ENCODE measurements around the gene ZMYND19.
A peak's percentile ranks its signal among the peaks of the same experiment; 100 is the strongest.
"Not testable (repeated sequence)": the region's sequence is repeated elsewhere in the genome, so short reads cannot be mapped to it uniquely, and the experiment has no call there.

ZMYND19 gene

GRCh38 chr9:137631345-137632229 lies 41.3 kb upstream of the ZMYND19 start:
- H3K27me3 ChIP-seq, result no peaks in the 10 kb centered on the region
- no peak overlapping the region for H3K4me3 ChIP-seq (ENCODE audit: low read depth in 1 of 2, low read length in 1 of 2)
- peak overlapping the region; percentile 53 for H3K27ac ChIP-seq
- no peak for TF ChIP-seq CTCF (IDR thresholded peaks at IDR 0.05)
- H3K9me3 ChIP-seq, result no peaks in the 10 kb centered on the region
- no peaks in the 10 kb centered on the region for H3K36me3 ChIP-seq
- H3K4me1 ChIP-seq (ENCODE audit: control insufficient read depth in 1 of 2, insufficient read depth in 1 of 2, low read depth in 1 of 2, low read length in 1 of 2), result peaks cover 28 to 44% of the 10 kb centered on the region in 2 experiments

- peak overlapping the region; percentile 52 for H3K27ac ChIP-seq
- no peaks in the 10 kb centered on the region for H3K9me3 ChIP-seq
- H3K27me3 ChIP-seq, result no peaks in the 10 kb centered on the region
- H3K36me3 ChIP-seq, result no peaks in the 10 kb centered on the region
- no peak overlapping the region for H3K4me3 ChIP-seq (ENCODE audit: low read depth in 1 of 2, low read length in 1 of 2)
- TF ChIP-seq CTCF (IDR thresholded peaks at IDR 0.05), result no peak
- peaks cover 36 to 51% of the 10 kb centered on the region in 2 experiments for H3K4me1 ChIP-seq (ENCODE audit: control insufficient read depth in 1 of 2, insufficient read depth in 1 of 2, low read depth in 1 of 2, low read length in 1 of 2)
These were observed 40.4 kb upstream of the ZMYND19 start for GRCh38 chr9:137630679-137631078.

GRCh38 chr9:137630126-137630525 lies 39.8 kb upstream of the ZMYND19 start:
- H3K36me3 ChIP-seq, result no peaks in the 10 kb centered on the region
- TF ChIP-seq CTCF (IDR thresholded peaks at IDR 0.05), result no peak
- peak overlapping the region; percentile 52 for H3K27ac ChIP-seq
- H3K27me3 ChIP-seq, result no peaks in the 10 kb centered on the region
- H3K4me3 ChIP-seq (ENCODE audit: low read depth in 1 of 2, low read length in 1 of 2), result no peak overlapping the region
- no peaks in the 10 kb centered on the region for H3K9me3 ChIP-seq
- peaks cover 42 to 57% of the 10 kb centered on the region in 2 experiments for H3K4me1 ChIP-seq (ENCODE audit: control insufficient read depth in 1 of 2, insufficient read depth in 1 of 2, low read depth in 1 of 2, low read length in 1 of 2)

GRCh38 chr9:137627406-137627805 lies 37.1 kb upstream of the ZMYND19 start:
- not testable (repeated sequence) for H3K4me3 ChIP-seq (ENCODE audit: low read depth in 1 of 2, low read length in 1 of 2); H3K27ac ChIP-seq; H3K9me3 ChIP-seq; H3K36me3 ChIP-seq; H3K27me3 ChIP-seq
- peaks cover 39 to 54% of the 10 kb centered on the region in 2 experiments for H3K4me1 ChIP-seq (ENCODE audit: control insufficient read depth in 1 of 2, insufficient read depth in 1 of 2, low read depth in 1 of 2, low read length in 1 of 2)

DNA sequence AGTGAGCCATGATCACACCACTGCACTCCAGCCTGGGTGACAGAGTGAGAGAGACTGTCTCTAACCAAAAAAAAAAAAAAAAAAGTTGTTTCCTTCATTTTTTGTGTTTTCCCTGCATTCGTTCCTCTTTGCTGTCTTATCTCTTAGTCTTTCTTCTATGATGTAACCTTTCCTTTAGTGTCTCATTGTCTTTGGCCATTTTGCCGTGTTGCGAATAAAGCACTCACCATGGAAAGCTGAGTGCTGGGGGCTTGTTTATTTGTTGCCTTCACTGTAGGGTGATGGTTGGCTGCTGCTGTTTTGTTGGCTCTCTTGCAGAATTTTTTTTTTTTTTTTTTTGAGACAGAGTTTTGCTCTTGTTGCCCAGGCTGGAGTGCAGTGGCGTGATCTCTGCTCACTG lies 36.2 kb upstream of the ZMYND19 start:
- Histone ChIP-seq H3K27ac (peak overlapping the region; percentile 42), H3K4me3 (ENCODE audit: low read depth in 1 of 2, low read length in 1 of 2) (no peak overlapping the region), H3K36me3 (no peaks in the 10 kb centered on the region), H3K9me3 (no peaks in the 10 kb centered on the region), H3K27me3 (no peaks in the 10 kb centered on the region), H3K4me1 (ENCODE audit: control insufficient read depth in 1 of 2, insufficient read depth in 1 of 2, low read depth in 1 of 2, low read length in 1 of 2) (peaks cover 32 to 48% of the 10 kb centered on the region in 2 experiments)
- TF ChIP-seq CTCF (IDR thresholded peaks at IDR 0.05), result no peak

GRCh38 chr9:137622211-137622610 lies 31.9 kb upstream of the ZMYND19 start:
- not testable (repeated sequence) for H3K27ac ChIP-seq; H3K27me3 ChIP-seq; H3K9me3 ChIP-seq; H3K36me3 ChIP-seq; H3K4me3 ChIP-seq (ENCODE audit: low read depth in 1 of 2, low read length in 1 of 2)
- H3K4me1 ChIP-seq (ENCODE audit: control insufficient read depth in 1 of 2, insufficient read depth in 1 of 2, low read depth in 1 of 2, low read length in 1 of 2), result peaks cover 46 to 48% of the 10 kb centered on the region in 2 experiments
